ENCODE results near the gene GPR176. TPM values are rescaled to one million over a fixed set of nuclear protein-coding genes. Genes with fewer than 3 reads are reported as not detected.

Gene GPR176
- total RNA-seq, 1 donor from 2014 or later = 20.6 TPM

GRCh38 chr15:39776068-39776467 is 144.0 kb downstream of the GPR176 start:
- H3K79me2 ChIP-seq (ENCODE audit: low read depth) = no peaks in the 10 kb centered on the region
- H3K27me3 ChIP-seq = no peaks in the 10 kb centered on the region
- Mint-ChIP-seq H3K4me3 (no peak overlapping the region), H3K36me3 (peaks cover 14% of the 10 kb centered on the region), H3K4me1 (peaks cover 25% of the 10 kb centered on the region), H3K9me3 (no peaks in the 10 kb centered on the region), H3K27ac (no peak overlapping the region), H3K27me3 (ENCODE audit: insufficient read depth, low read depth) (peaks cover 2% of the 10 kb centered on the region)
- no peaks in the 10 kb centered on the region for H4K20me1 ChIP-seq (ENCODE audit: low read depth)
- no peak overlapping the region for H3K4me3 ChIP-seq
- no peak overlapping the region for H3K9ac ChIP-seq
- no peak overlapping the region for H3K27ac ChIP-seq
- no peak for DNase-seq (ENCODE audit: low spot score)
- H3F3A ChIP-seq (ENCODE audit: low read depth) = no peaks in the 10 kb centered on the region
- peaks cover 11% of the 10 kb centered on the region for H3K4me1 ChIP-seq
- no peaks in the 10 kb centered on the region for H3K36me3 ChIP-seq
- TF ChIP-seq EZH2 (IDR thresholded peaks at IDR 0.05) (no peak), EZH2phosphoT487 (IDR thresholded peaks at IDR 0.05) (no peak)
- TF ChIP-seq, protein P1, sequence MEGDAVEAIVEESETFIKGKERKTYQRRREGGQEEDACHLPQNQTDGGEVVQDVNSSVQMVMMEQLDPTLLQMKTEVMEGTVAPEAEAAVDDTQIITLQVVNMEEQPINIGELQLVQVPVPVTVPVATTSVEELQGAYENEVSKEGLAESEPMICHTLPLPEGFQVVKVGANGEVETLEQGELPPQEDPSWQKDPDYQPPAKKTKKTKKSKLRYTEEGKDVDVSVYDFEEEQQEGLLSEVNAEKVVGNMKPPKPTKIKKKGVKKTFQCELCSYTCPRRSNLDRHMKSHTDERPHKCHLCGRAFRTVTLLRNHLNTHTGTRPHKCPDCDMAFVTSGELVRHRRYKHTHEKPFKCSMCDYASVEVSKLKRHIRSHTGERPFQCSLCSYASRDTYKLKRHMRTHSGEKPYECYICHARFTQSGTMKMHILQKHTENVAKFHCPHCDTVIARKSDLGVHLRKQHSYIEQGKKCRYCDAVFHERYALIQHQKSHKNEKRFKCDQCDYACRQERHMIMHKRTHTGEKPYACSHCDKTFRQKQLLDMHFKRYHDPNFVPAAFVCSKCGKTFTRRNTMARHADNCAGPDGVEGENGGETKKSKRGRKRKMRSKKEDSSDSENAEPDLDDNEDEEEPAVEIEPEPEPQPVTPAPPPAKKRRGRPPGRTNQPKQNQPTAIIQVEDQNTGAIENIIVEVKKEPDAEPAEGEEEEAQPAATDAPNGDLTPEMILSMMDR (IDR thresholded peaks at IDR 0.05) = no peak
- H2AFZ ChIP-seq (replicated peaks) = no peak overlapping the region
- H3K9me3 ChIP-seq (ENCODE audit: low read depth) = no peaks in the 10 kb centered on the region
- no peak overlapping the region for H3K4me2 ChIP-seq

GRCh38 chr15:39774688-39775267 is 145.3 kb downstream of the GPR176 start:
- H3F3A ChIP-seq (ENCODE audit: low read depth) = no peaks in the 10 kb centered on the region
- no peaks in the 10 kb centered on the region for H3K79me2 ChIP-seq (ENCODE audit: low read depth)
- H3K27ac ChIP-seq = no peak overlapping the region
- TF ChIP-seq, protein P1 (IDR thresholded peaks at IDR 0.05) = no peak
- no peak for TF ChIP-seq EZH2 (IDR thresholded peaks at IDR 0.05)
- no peak for TF ChIP-seq EZH2phosphoT487 (IDR thresholded peaks at IDR 0.05)
- H2AFZ ChIP-seq (replicated peaks) = no peak overlapping the region
- DNase-seq (ENCODE audit: low spot score) = no peak
- peak overlapping the region; percentile 66 for H3K27ac Mint-ChIP-seq
- no peak overlapping the region for H3K4me3 Mint-ChIP-seq
- no peaks in the 10 kb centered on the region for H4K20me1 ChIP-seq (ENCODE audit: low read depth)
- no peak overlapping the region for H3K4me2 ChIP-seq
- H3K27me3 ChIP-seq = no peaks in the 10 kb centered on the region
- no peaks in the 10 kb centered on the region for H3K9me3 Mint-ChIP-seq
- H3K36me3 ChIP-seq = no peaks in the 10 kb centered on the region
- H3K9me3 ChIP-seq (ENCODE audit: low read depth) = no peaks in the 10 kb centered on the region
- H3K9ac ChIP-seq = no peak overlapping the region
- H3K27me3 Mint-ChIP-seq (ENCODE audit: insufficient read depth, low read depth) = peaks cover 5% of the 10 kb centered on the region
- H3K4me1 ChIP-seq = peaks cover 11% of the 10 kb centered on the region
- H3K4me1 Mint-ChIP-seq = peaks cover 29% of the 10 kb centered on the region
- H3K4me3 ChIP-seq = no peak overlapping the region
- peaks cover 14% of the 10 kb centered on the region for H3K36me3 Mint-ChIP-seq

- H2AFZ ChIP-seq (replicated peaks) = peak overlapping the region; percentile 33
These were observed 149.0 kb downstream of the GPR176 start for GRCh38 chr15:39770748-39771689.

More at GRCh38 chr15:39770748-39771689, 149.0 kb downstream of the GPR176 start:
- no peak overlapping the region for H3K4me3 Mint-ChIP-seq
- peaks cover 5% of the 10 kb centered on the region for H3K27me3 Mint-ChIP-seq (ENCODE audit: insufficient read depth, low read depth)
- no peaks in the 10 kb centered on the region for H4K20me1 ChIP-seq (ENCODE audit: low read depth)
- no peaks in the 10 kb centered on the region for H3K27me3 ChIP-seq
- peaks cover 9% of the 10 kb centered on the region for H3K4me1 Mint-ChIP-seq
- TF ChIP-seq EZH2phosphoT487 (IDR thresholded peaks at IDR 0.05) (no peak), EZH2 (IDR thresholded peaks at IDR 0.05) (no peak)
- TF ChIP-seq, protein P1 (IDR thresholded peaks at IDR 0.05) = no peak
- no peak overlapping the region for H3K9ac ChIP-seq
- peaks cover 22% of the 10 kb centered on the region for H3K36me3 Mint-ChIP-seq
- no peaks in the 10 kb centered on the region for H3K9me3 ChIP-seq (ENCODE audit: low read depth)
- no peak overlapping the region for H3K4me2 ChIP-seq
- no peak overlapping the region for H3K4me3 ChIP-seq
- DNase-seq (ENCODE audit: low spot score) = no peak
- no peaks in the 10 kb centered on the region for H3K4me1 ChIP-seq
- H3K27ac Mint-ChIP-seq = peak overlapping the region; percentile 87
- H3K27ac ChIP-seq = no peak overlapping the region
- peaks cover 5% of the 10 kb centered on the region for H3K9me3 Mint-ChIP-seq
- H3K79me2 ChIP-seq (ENCODE audit: low read depth) = no peaks in the 10 kb centered on the region
- H3K36me3 ChIP-seq = no peaks in the 10 kb centered on the region
- no peaks in the 10 kb centered on the region for H3F3A ChIP-seq (ENCODE audit: low read depth)

Data from neural progenitor cell (in vitro differentiated cells).